ENCODE results near the gene CFAP299.
"Not testable (repeated sequence)": the region's sequence is repeated elsewhere in the genome, so short reads cannot be mapped to it uniquely, and the experiment has no call there.

GRCh38 chr4:80315848-80316247, 19.7 kb upstream of the CFAP299 start:
- TF ChIP-seq POLR2A, CTCF, POLR2AphosphoS5, EP300 (IDR thresholded peaks at IDR 0.05): not testable (repeated sequence)
